Measurements from ENCODE around the gene FRAT2. TPM values are rescaled to one million over a fixed set of nuclear protein-coding genes. Genes with fewer than 3 reads are reported as not detected.
A peak's percentile ranks its signal among the peaks of the same experiment; 100 is the strongest.
"Not testable (repeated sequence)": the region's sequence is repeated elsewhere in the genome, so short reads cannot be mapped to it uniquely, and the experiment has no call there.

Gene FRAT2
- total RNA-seq, 4 donors from 2014 or later = 16.6 to 29.4 (median 20.3) TPM

- WGBS, 2 donors = 59 to 83% methylated on average over 4 of the region's 6 CpGs
- Histone ChIP-seq H3K4me1 (peaks cover 0 to 23% (median 7%) of the 10 kb centered on the region in 3 donors), H3K9me3 (no peaks in the 10 kb centered on the region), H3K36me3 (peaks cover 5 to 71% (median 16%) of the 10 kb centered on the region in 3 donors), H3K4me3 (no peak overlapping the region), H3K27ac (peak overlapping the region in 2 of 4 donors; percentile 5 to 13), H3K27me3 (no peaks in the 10 kb centered on the region)
- no peak for TF ChIP-seq CTCF (IDR thresholded peaks at IDR 0.05)
- no peak for TF ChIP-seq POLR2A (IDR thresholded peaks at IDR 0.05)
- intact Hi-C loops (cut with DNase I) = no loop called here
- DNase-seq = no peak
Observed at GRCh38 chr10:97356318-97356914, 21.9 kb upstream of the FRAT2 start.

GRCh38 chr10:97355571-97355975, 21.0 kb upstream of the FRAT2 start:
- TF ChIP-seq CTCF (IDR thresholded peaks at IDR 0.05) = peak in 5 of 6 experiments; percentile 33 to 40 (median 36)
- no peak for TF ChIP-seq POLR2A (IDR thresholded peaks at IDR 0.05)
- intact Hi-C loops (cut with DNase I) = no loop called here
- WGBS, 2 donors = 64 to 76% methylated on average over 5 of the region's 5 CpGs
- Histone ChIP-seq H3K9me3 (no peaks in the 10 kb centered on the region), H3K4me3 (no peak overlapping the region), H3K4me1 (peaks cover 0 to 16% (median 7%) of the 10 kb centered on the region in 3 donors), H3K27me3 (no peaks in the 10 kb centered on the region), H3K27ac (peak overlapping the region in 2 of 4 donors; percentile 4 to 13), H3K36me3 (peaks cover 5 to 62% (median 14%) of the 10 kb centered on the region in 3 donors)
- DNase-seq = no peak

- Histone ChIP-seq H3K4me3 (no peak overlapping the region), H3K9me3 (no peaks in the 10 kb centered on the region), H3K27ac (no peak overlapping the region), H3K27me3 (no peaks in the 10 kb centered on the region), H3K4me1 (peaks cover 0 to 16% (median 7%) of the 10 kb centered on the region in 3 donors), H3K36me3 (peaks cover 5 to 46% (median 9%) of the 10 kb centered on the region in 3 donors)
- intact Hi-C loops (cut with DNase I) = no loop called here
- no peak for TF ChIP-seq CTCF (IDR thresholded peaks at IDR 0.05)
- no peak for TF ChIP-seq POLR2A (IDR thresholded peaks at IDR 0.05)
- DNase-seq = no peak
- WGBS, 2 donors = 75 to 97% methylated on average over 4 of the region's 4 CpGs
Observed at GRCh38 chr10:97353945-97354344, 19.4 kb upstream of the FRAT2 start.

- WGBS, 2 donors = 88 to 89% methylated on average over 11 to 12 of the region's 12 CpGs
- DNase-seq = no peak
- Histone ChIP-seq H3K27ac (no peak overlapping the region), H3K4me3 (no peak overlapping the region), H3K36me3 (peaks cover 0 to 14% (median 0%) of the 10 kb centered on the region in 3 donors), H3K4me1 (no peaks in the 10 kb centered on the region), H3K27me3 (no peaks in the 10 kb centered on the region), H3K9me3 (no peaks in the 10 kb centered on the region)
- TF ChIP-seq CTCF (IDR thresholded peaks at IDR 0.05) (no peak), POLR2A (IDR thresholded peaks at IDR 0.05) (no peak)
- intact Hi-C loops (cut with DNase I) = no loop called here
Observed at GRCh38 chr10:97349752-97350513, 15.4 kb upstream of the FRAT2 start.

- peaks cover 0 to 5% (median 0%) of the 10 kb centered on the region in 3 donors for H3K36me3 ChIP-seq
- TF ChIP-seq POLR2A (IDR thresholded peaks at IDR 0.05) (no peak), CTCF (IDR thresholded peaks at IDR 0.05) (no peak)
- no peaks in the 10 kb centered on the region for H3K27me3 ChIP-seq
- H3K27ac ChIP-seq = no peak overlapping the region
- no peak for DNase-seq
- intact Hi-C loops (cut with DNase I) = no loop called here
- no peaks in the 10 kb centered on the region for H3K4me1 ChIP-seq
- no peak overlapping the region for H3K4me3 ChIP-seq
- H3K9me3 ChIP-seq = no peaks in the 10 kb centered on the region
- WGBS, 2 donors = 92 to 96% methylated on average over 4 of the region's 4 CpGs
Observed at GRCh38 chr10:97347317-97347716, 12.8 kb upstream of the FRAT2 start.

DNA sequence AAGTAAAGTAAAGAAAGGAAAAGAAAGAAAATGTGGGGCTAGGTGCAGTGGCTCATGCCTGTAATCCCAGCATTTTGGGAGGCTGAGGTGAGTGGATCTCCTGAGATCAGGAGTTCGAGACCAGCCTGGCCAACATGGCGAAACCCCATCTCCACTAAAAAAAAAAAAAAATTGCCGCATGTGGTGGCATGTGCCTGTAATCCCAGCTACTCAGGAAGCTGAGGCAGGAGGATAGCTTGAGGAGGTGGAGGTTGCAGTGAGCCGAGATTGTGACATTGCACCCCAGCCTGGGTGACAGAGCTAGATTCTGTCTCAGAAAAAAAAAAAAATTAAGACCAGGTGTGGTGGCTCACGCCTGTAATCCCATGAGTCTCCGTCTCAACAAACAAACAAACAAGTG, 9.1 kb upstream of the FRAT2 start:
- intact Hi-C loops (cut with DNase I); H3K27me3 ChIP-seq; H3K27ac ChIP-seq; DNase-seq; H3K4me3 ChIP-seq; H3K36me3 ChIP-seq; H3K4me1 ChIP-seq; H3K9me3 ChIP-seq: not testable (repeated sequence)
- 79 to 83% methylated on average over 6 of the region's 6 CpGs for WGBS, 2 donors
